Kidney tubule cell (primary cell): ENCODE measurements around the gene PFDN4.

Experiments
- DNase-seq: peaks from one replicate; pipeline ENCODE4 v3.0.0-alpha.2; 2018; ENCODE audit warnings: low spot score

Gene PFDN4, protein sequence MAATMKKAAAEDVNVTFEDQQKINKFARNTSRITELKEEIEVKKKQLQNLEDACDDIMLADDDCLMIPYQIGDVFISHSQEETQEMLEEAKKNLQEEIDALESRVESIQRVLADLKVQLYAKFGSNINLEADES

DNA sequence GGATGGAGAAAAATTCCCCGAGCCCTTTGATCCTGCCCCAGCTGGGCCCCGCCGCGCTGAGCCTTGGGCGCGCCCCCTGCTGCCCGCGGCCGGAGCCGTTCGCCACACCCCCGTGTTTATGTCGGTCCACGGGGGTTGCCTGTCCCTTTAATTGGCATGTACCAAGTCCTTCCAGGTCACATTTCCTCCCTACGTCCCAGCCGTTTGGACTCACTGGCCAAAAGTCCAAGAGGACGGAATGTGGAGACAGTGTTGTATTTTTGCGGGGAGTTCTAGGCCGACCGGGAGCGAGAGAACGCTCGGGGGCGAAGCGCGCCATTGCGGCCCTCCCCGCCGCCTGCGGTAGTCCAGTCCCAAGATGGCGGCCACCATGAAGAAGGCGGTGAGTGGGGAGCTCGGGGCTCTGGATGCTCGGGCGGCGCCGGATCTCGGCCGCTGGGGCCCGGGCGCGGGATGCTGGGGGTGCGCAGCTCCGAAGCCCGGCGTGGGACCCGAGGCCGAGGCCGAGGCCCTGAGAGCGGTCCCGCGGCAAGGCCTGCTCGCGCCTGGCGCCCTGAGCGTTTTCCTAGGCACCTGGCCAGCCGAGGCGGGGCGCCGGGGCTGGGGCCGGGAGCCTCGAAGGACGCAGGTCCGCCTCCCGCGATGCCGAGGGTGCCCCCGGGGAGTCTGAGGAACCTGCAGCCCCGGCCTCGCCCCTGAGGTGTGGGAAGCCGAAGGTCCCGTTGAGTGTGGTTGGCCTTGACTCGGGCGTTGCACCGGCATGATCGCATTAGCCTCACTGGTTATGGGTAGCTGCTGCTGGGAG is at the start of gene PFDN4:
TSS of gene PFDN4 (plus strand) at position 345 of the 805 bp plus-strand sequence. CDS start at position 359, 14 bp downstream.
- peak; percentile 88 for DNase-seq

DNA sequence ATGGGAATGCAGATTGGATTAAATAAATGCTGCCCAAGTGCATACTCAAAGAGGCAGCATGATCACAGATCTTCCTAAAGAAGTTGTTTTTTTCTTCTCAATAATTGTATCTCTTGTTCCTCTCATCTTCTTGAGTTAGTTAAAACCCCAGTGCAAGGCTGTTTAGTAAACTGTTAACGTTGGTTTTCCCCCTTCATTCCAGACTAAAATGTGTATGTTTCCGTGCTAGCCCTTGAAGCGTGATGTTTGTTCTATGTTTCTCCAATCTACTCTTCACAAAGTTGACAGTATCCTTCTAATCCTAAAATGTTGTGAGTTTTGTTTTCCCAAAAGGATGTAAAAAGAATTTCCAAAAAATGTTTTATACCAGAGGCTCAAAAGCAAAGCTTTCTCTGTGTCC is 49.7 kb upstream of the PFDN4 start:
- DNase-seq = no peak

DNA sequence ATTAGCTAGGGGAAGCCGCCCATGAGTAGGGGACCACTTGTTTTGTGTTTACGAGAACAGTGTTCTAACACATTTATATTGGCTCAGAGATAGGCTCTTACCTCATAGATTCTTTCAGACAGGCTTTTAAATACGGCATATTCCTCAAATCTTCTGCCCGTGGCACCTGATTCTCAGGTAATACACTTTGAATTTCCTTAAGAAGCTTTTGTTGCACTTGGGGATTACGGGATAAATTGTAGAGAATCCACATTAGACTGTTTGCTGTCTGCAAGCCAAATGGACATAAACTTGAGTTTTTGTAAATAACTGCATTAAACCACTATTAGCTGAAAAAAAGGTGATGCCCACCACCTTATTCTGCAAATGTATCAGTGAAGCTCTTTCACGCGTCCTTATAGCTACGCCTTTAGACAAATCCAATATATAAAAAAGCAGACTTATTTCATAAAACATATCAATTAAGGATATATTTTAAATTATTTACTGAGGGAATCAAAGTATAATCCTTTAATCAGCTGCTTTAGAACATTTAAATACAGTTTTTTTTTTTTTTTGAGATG is 49.0 kb upstream of the PFDN4 start:
- no peak for DNase-seq

DNA sequence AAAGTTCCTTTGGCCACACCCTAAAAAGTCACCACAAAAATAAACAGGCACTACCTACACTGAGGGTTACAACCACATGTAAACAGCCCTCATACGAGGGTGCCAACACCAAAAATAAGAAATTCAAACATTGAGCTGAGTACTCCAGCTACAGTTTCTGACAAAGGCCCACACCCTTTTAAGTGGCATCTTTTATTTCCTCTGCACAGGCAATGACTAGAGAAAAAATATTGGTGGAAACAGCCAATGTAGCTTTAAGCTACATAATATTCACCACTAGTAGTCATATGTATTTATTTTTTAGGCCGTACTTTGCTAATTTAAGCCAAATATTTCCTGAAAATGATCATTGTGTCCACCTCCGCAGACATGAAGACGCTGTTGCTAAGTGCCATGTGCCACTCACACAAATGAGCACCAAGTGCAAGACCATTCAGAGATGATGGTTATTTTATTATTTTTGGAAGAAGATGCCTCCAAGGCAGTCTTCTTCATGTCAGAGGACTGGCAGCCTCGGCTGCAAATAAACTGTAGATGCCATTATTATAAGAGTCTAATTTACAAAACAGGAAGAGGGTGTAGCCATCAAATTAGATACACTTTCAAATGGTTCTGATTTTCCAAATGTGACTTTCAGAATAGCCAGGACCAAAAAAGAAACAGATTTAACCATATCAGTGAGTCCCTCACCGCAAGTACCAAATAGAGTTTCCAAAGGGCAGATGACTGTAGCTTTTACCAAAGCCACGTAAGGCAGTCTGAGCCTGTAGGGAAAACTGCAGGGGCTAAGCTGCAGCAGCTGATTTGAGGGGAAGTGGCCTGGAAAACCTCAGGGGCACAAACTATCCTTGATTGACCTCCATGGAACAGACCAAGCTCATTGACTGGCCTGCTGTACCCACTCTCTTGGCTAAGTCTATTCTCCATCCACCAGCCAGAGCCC is 47.6 kb upstream of the PFDN4 start:
- DNase-seq = no peak

DNA sequence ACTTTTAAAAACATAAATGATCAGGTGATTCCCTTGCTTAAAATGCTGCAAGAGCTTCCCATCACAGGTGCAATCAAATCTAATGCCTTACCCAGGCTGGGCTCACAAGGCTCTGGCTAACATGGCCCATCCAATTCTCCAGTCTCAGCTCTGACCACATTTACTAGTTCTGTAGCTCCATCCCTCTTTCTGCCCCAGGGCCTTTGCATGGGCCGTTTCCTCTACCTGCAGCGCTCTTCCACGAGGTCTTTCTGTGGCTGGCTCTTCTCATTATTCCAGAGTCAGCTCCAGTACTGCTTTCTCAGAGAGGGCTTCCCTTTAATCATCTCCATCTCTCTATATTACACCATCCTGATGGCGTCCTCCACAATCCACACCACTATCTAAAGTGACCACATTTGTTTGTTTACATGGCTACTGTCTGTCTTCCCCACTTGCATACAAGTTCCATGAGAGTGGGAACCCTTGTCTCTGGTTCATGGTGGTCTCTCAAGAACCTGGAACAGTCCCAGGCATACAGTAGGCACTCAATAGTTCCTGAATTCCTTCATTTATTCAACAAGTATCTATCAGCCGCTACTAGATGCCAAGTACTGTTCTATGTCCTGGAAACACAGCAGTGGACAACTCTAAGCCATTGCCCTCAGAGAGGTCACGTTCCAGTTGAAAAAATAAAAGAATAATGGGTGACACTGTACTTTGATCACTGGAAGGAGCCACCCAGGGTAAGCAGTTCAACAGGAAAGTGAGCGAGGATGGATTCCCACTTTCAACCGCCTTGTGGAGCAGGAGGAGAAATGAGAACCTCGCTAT is 46.7 kb upstream of the PFDN4 start:
- no peak for DNase-seq

DNA sequence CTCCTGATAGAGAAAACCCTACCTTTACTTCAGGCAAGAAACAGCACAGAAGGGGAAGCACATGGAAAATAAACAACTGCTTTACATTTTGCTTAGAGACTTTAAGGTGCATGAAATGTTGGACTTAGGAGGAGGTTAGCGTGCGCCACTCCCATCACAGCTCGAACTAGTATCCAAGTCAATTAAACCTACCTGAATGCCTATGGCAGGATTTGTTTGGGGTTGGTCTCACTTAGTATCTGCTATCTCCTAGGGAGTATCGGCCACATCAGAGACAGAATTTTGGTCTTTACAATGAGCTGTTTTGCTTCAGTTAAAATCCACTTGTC is 46.1 kb upstream of the PFDN4 start:
- DNase-seq = no peak

DNA sequence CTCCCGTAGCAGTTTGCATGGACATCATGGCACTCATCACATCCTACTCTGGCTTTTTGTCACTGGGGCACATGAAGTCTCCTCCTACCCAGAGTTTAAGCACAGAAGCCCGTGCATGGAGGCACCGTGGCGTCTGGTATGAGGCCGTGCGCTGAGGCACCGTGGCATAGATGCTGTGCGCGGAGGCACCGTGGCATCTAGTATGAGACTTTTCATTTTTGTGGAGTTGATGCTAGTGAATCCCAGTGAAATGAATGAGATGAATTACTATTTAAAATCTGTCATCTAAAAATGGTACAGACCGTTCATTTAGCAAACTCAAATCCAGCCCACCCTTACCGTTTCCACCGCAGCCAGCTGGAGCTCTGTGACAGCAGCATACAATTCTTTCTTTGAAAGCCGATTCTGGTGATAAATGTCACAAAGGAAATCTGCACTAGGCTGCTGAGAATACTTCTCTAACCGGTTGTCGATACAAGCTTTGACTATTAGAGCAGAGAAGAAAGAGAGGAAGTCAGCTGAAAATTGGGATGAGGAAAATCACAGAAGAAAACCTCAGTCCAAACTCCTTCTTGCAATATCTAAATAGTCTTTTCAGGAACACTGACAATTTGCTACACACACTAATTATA is 45.4 kb upstream of the PFDN4 start:
- no peak for DNase-seq

DNA sequence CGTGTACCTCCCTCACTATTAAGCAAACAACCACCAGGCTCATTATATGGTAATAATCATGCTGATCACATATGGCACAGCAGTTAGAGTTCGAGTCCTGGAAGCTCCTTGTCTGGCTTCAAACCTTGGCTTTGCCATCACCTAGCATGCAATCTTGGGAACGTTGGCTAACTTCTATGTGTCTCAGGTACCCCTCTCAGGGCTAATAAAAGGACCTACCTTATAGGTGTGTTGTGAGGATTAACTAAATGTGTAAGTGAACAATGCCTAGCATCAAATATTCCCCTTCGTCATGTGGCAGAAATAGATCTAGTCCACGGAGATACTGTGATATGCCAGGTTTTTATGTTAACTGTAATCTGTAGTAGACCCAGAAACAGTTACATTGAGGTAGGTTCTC is 44.5 kb upstream of the PFDN4 start:
- DNase-seq = no peak

DNA sequence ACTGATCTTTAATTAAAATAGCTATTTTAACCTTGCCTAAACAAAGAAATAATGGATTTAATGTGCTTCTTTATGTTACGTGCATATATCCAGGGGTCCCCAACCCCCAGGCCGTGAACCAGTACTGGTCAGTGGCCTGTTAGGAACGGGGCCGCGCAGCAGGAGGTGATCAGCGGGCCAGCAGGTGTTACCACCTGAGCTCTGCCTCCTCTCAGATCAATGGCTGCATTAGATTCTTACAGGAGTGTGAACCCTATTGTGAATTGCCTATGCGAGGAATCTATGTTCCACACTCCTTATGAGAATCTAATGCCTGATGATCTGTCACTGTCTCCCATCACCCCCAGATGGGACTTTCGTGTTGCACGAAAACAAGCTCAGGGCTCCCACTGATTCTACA is 42.9 kb upstream of the PFDN4 start:
- no peak for DNase-seq

DNA sequence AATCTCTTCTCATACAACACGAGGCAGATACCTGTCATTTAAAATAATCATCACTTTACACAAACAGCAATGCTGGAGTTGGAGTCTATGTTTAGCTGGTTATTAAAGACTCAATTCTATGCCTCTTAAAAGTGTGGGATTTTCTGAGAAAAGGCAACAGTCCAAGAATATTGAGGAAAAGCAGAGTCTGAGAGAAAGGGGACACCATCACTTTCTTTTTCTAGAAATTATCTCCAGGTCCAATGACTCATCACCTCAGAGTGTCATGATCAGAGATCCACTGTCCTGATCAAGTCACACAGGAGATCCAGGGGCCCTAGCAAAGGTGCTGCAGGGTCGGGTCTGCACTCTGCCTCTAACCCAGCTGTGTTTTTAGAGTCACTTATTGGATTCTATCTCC is 42.1 kb upstream of the PFDN4 start:
- DNase-seq = no peak

DNA sequence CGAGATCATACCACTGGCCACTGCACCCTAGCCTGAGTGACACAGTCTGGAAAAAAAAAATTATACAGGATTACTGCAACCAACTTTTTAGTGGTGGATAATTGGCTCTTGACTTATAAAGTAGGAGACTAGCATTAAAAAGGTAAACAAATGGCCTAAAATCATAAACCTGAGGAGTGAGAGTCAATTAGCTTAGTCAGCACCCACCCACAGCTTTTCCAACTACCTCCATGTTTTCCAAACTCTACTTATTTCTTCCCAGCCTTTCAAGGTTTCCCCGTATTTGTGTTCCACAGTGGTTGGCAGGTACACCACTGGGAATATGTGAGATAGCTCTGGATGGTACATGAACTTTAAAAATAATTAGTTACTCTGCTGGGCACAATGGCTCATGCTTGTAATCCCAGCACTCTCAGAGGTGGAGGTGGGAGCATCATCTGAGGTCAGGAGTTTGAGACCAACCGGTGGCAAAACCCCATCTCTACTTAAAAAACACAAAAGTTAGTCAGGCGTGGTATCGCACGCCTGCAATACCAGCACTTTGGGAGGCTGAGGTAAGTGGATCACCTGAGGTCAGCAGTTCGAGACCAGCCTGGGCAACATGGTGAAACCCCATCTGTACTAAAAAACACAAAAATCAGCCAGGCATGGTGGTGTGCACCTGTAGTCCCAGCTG is 40.8 kb upstream of the PFDN4 start:
- DNase-seq = no peak

DNA sequence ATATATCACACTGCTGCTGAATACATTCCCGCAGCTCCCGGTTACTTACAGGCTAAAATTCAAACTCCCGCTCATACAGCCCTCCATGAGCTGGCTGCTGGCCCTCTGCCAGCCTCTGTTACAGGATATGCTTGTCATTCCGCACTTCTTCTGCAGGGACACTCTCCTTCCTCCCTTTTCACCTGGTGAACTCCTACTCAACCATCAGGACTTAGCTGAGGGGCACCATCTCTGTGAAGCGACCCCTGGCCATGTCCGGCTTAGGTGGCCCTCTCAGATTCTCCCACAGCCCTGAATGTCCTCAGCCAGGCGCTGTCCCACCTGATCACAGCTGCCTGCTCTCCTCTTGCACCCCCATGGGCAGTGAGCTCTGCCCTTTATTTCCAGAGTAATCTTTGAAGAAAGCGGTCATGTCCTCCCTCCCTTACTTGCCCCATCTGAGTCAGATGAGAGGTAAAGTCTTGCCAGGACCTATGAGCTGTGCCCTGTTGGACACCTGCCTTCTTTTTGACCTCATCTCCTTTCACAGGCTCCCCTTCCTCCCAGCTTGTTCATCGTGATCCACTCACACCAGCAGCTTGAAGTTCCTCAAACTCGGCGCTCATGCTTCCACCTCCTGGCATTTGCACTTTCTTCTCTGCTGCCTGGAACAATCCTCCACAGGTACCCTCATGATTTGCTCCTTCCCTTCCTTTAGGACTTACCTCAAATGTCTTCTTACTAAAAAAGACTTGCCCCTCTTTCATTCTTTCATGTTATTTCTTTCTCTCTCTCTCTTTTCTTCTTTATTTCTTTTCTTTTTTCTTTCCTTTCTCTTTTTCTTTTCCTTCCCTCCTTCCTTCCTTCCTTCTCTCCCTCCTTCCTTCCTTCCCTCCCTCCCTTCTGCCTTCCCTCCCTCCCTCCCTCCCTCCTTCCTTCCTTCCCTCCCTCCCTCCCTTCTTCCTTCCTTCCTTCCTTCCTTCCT is 39.7 kb upstream of the PFDN4 start:
- DNase-seq = peak; percentile 85

DNA sequence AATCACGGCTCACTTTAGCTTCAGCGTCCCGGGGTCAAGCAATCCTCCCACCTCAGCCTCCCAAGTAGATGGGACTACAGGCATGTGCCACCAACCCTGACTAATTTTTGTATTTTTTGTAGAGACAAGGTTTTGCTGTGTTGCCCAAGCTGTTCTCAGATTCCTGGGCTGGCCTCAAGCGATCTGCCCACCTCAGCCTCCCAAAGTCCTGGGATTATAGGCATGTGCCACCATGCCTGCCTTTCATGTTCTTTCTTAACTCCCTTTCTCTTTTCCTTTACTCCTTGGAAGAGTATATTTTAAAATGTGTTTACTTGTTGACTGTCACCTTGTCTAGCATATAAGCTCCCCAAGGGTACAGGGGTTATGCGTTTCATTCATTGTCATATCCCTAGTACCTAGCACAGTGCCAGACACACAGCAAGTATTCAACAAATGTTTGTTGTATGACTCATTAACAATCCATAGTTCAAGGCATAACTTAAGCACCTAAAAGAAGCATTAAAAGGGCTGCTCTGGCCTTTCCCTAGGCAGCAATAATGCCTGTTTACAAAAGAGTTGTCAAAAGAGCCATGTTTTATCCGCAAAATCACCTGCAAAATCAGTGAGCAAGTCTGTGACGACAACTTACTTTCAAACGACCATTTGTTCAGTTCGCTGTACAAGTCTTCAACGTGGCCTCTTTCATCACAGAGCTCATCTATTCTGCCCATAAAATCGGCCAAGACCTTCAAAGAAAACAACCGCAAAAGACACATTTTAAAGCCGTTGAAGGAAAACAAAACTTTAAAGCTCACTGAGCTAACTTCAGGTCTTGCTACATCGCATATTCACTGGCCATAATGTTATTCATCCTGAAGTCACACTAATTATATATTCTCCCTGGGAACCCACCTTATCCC is 38.7 kb upstream of the PFDN4 start:
- peak; percentile 22 for DNase-seq

DNA sequence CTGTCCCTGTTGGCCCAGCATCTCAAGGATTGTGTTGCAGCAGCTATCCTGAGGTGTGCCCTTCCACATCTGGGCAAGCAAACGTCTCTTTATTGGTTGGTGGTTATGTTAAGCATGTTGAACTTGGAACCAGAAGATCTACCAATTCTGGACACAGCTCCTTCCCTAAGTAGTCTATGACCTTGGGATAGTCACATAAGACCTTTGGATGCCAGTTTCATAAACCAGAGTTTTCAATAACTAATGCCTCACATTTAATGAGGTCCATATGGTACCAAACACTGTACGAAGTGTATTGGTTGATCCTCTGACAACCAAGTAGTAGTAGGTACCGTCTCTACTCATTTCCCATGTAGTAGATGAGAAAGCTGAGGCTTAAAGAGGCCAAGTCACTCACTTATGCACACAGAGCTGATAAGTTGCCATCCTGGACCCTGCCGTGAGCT is 37.8 kb upstream of the PFDN4 start:
- no peak for DNase-seq

DNA sequence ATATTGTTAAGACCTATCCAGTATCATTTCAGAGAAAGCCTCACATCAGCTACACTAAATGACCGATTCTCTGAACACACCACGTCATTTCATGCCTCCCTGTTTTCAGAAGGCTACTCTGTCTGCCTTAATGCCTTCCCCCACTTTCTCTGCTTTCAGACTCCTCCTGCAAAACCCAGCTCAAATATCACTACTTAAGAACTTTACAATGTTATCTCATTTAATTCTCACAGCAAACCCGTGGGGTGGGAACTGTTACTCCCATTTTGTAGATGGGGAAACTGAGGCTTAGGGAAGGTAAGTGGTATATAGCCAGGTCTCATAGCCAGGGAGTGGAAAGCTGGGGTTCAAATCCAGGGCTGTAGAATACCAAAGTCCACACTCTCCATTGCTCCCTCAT is 36.9 kb upstream of the PFDN4 start:
- no peak for DNase-seq

DNA sequence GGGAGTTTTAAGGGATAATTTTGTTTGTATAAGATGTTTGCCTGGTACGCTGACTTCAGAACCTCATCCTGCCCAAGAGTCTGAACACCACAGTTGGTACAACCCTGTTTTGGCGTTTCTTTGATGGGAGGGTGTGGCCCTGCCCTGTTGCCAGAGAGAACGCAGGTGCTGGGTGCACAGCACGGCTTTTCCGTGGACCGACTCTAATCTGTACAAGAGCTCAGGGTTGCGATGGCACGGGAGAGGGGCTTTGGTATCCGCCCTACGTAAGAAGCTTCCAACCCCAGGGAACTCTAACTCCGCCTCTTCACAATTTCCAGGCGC is 35.4 kb upstream of the PFDN4 start:
- no peak for DNase-seq

DNA sequence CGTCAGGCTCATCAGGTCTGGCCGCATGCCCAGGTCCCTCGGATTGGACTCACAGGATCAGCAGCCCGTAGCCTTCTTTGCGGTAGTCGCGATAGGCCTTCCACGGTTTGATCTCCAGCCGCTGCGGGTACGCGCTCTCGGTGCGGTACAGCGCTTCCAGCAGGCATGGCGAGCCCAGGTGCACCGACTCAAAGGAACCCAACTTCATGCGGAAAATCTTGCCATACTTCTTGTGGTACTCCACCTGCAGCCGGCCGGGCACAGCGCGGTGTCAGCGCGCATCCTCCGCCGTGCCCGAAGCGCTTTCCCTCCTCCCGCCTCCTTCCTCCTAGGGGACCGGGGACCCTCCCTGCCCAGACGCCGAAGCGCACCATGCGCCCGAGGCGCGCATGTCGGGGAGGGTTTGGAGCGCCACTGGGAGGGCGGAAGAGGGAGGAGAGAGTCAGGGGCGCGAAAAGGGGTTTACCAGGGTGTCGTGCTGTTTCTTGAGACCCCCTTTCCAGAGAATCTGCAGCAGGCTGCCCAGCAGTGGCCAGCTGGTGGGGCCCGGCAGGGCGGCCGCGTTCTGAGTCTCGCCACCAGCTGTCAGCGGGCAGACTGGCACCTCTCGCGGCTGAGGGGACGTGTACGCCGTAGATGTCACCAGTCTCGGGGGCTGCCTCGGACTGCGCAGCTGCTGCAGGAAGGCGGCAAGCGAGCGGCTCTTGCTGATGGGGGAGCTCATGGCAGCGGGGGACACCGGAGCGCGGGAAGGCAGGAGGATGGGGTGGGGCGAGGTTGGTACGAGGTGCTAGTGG is 34.8 kb upstream of the PFDN4 start:
- peak; percentile 74 for DNase-seq
